K562 (cell line): ENCODE measurements around the gene RBM12. TPM values are rescaled to one million over a fixed set of nuclear protein-coding genes. Genes with fewer than 3 reads are reported as not detected.

Experiments
- ASH1L ChIP-seq: fragments of 450-650 bp; IDR thresholded peaks from 2 replicates; pipeline ENCODE4 v1.6.1; 2018; ENCODE audit warnings: borderline replicate concordance, mild to moderate bottlenecking, low read depth; ENCODE audit not compliant: partially characterized antibody
- CHD2 ChIP-seq: IDR thresholded peaks from 2 replicates; pipeline ENCODE4 v1.6.1; 2011; ENCODE audit warnings: low read depth, low read length
- E2F5 ChIP-seq: sonication (generic); formaldehyde crosslinking; IDR thresholded peaks from 2 replicates; pipeline ENCODE4 v1.8.0; 2022; ENCODE audit warnings: mild to moderate bottlenecking, missing genetic modification reagents
- HNRNPL ChIP-seq: fragments of 200-400 bp; formaldehyde crosslinking; IDR thresholded peaks from 2 replicates; pipeline ENCODE4 v1.6.1; 2017; ENCODE audit warnings: low read depth, mild to moderate bottlenecking, low read length
- HNRNPLL ChIP-seq: fragments of 200-400 bp; formaldehyde crosslinking; IDR thresholded peaks from 2 replicates; pipeline ENCODE4 v1.6.1; 2017; ENCODE audit warnings: low read length, low read depth, mild to moderate bottlenecking; ENCODE audit not compliant: poor library complexity, severe bottlenecking
- JUN ChIP-seq, 2 experiments: sonication (generic) in 1 of 2; formaldehyde crosslinking in 1 of 2; IDR thresholded peaks; 2 replicates each; pipeline versions ENCODE4 v1.6.1 to v1.8.0; 2012 to 2022; ENCODE audit warnings: borderline replicate concordance in 2 of 2, mild to moderate bottlenecking in 2 of 2, improper control_type of control experiment in 1 of 2, low read depth in 1 of 2, low read length in 1 of 2, missing genetic modification reagents in 1 of 2
- KLF10 ChIP-seq: fragments of 250-450 bp; sonication (Bioruptor Pico); IDR thresholded peaks from 2 replicates; pipeline ENCODE4 v1.6.1; 2021; ENCODE audit warnings: matching md5 sums
- LEF1 ChIP-seq: fragments of 450-650 bp; IDR thresholded peaks from 2 replicates; pipeline ENCODE4 v1.6.1; 2016; ENCODE audit warnings: mild to moderate bottlenecking
- MEIS2 ChIP-seq: fragments of 450-650 bp; IDR thresholded peaks from 2 replicates; pipeline ENCODE4 v1.6.1; 2014; ENCODE audit warnings: mild to moderate bottlenecking; ENCODE audit not compliant: partially characterized antibody
- NCOR1 ChIP-seq: fragments of 450-650 bp; IDR thresholded peaks from 2 replicates; pipeline ENCODE4 v1.6.1; 2016; ENCODE audit warnings: mild to moderate bottlenecking, moderate library complexity
- NFE2L1 ChIP-seq: fragments of 450-650 bp; IDR thresholded peaks from 2 replicates; pipeline ENCODE4 v1.6.1; 2016; ENCODE audit warnings: missing genetic modification characterization, low read depth, mild to moderate bottlenecking, missing compliant biosample characterization, moderate library complexity, borderline replicate concordance
- RCOR1 ChIP-seq, 2 experiments: IDR thresholded peaks; 2 replicates each; pipeline ENCODE4 v1.6.1; 2012; ENCODE audit warnings: low read depth in 2 of 2, low read length in 2 of 2, borderline replicate concordance in 1 of 2, improper control_type of control experiment in 1 of 2
- TFAP4 ChIP-seq: sonication (generic); formaldehyde crosslinking; IDR thresholded peaks from 2 replicates; pipeline ENCODE4 v1.8.0; 2022; ENCODE audit warnings: missing genetic modification reagents, mild to moderate bottlenecking, moderate library complexity, borderline replicate concordance
- YBX1 ChIP-seq: fragments of 450-650 bp; IDR thresholded peaks from 2 replicates; pipeline ENCODE4 v1.7.1; 2016; ENCODE audit warnings: mild to moderate bottlenecking
- YY1 ChIP-seq, 3 experiments: IDR thresholded peaks; 2 replicates each; pipeline ENCODE4 v1.6.1; 2011; ENCODE audit warnings: low read length in 2 of 3, mild to moderate bottlenecking in 2 of 3, moderate library complexity in 2 of 3, borderline replicate concordance in 1 of 3, control low read depth in 1 of 3, low read depth in 1 of 3; ENCODE audit not compliant: insufficient read depth in 3 of 3, insufficient replicate concordance in 2 of 3, control insufficient read depth in 1 of 3, insufficient read length in 1 of 3; ENCODE audit errors: extremely low read depth in 1 of 3
- ZBTB5 ChIP-seq: fragments of 450-650 bp; IDR thresholded peaks from 2 replicates; pipeline ENCODE4 v1.6.1; 2017; ENCODE audit warnings: antibody characterized with exemption
- ZNF239 ChIP-seq: fragments of 250-450 bp; sonication (Bioruptor Pico); IDR thresholded peaks from 2 replicates; pipeline ENCODE4 v1.4.0; 2020; ENCODE audit warnings: mild to moderate bottlenecking
- ZNF316 ChIP-seq: fragments of 450-650 bp; IDR thresholded peaks from 2 replicates; pipeline ENCODE4 v1.6.1; 2016
- ZNF449 ChIP-seq: fragments of 250-450 bp; sonication (Bioruptor Pico); IDR thresholded peaks from 2 replicates; pipeline ENCODE4 v1.8.0; 2022; ENCODE audit warnings: moderate library complexity, mild to moderate bottlenecking, inconsistent platforms
- ZZZ3 ChIP-seq: fragments of 450-650 bp; IDR thresholded peaks from 2 replicates; pipeline ENCODE4 v1.6.1; 2016; ENCODE audit warnings: antibody characterized with exemption, mild to moderate bottlenecking, moderate library complexity
- polyA plus RNA-seq, 8 experiments: library from polyadenylated mRNA; depleted of rRNA in 4 of 8; stranded (reverse) in 5 of 8; unstranded in 3 of 8; fragments of >200 nt; fragmentation: Nextera tagmentation in 2 of 8; fragmentation: Illumina TruSeq in 1 of 8; extraction: Ambion mirVana in 2 of 8; extraction: Trizol in 1 of 8; gene quantifications; 2 replicates each; pipeline versions ENCODE4 v1.2.1 to v1.2.3, GENCODE V29; 2011 to 2014; ENCODE audit warnings: inconsistent platforms in 1 of 8, missing spikeins in 1 of 8
- total RNA-seq, 7 experiments: library from RNA; depleted of rRNA in 6 of 7; stranded (reverse); fragments of >200 nt in 6 of 7; fragmentation: Illumina TruSeq in 2 of 7; extraction: Trizol in 2 of 7; gene quantifications; 2 replicates each; pipeline versions ENCODE4 v1.2.1 to v1.2.3, GENCODE V29; 2011 to 2021; ENCODE audit warnings: low replicate concordance in 1 of 7

Gene RBM12
- total and polyA plus RNA-seq, 9 of the 15 experiments (the other 6 are each of a cell fraction or from before 2014, with no cell fraction given): 5.0 to 162 (median 73.3) TPM

GRCh38 chr20:35702824-35703695 lies 38.4 kb upstream of the RBM12 start (continued):
- TF ChIP-seq YY1 (IDR thresholded peaks at IDR 0.05; ENCODE audit: borderline replicate concordance in 1 of 3, control insufficient read depth in 1 of 3, extremely low read depth in 1 of 3, insufficient read depth in 3 of 3, insufficient read length in 1 of 3, insufficient replicate concordance in 2 of 3, low read depth in 1 of 3, low read length in 2 of 3) (no peak), RCOR1 (IDR thresholded peaks at IDR 0.05; ENCODE audit: borderline replicate concordance in 1 of 2, low read depth in 2 of 2, low read length in 2 of 2) (no peak), ASH1L (no peak), KLF10 (CRISPR knock-in tag) (no peak), ZBTB5 (no peak), ZNF316 (no peak), ZNF239 (CRISPR knock-in tag) (no peak), ZZZ3 (no peak), YBX1 (no peak), ZNF449 (CRISPR knock-in tag) (no peak), HNRNPLL (no peak), MEIS2 (no peak), LEF1 (no peak), TFAP4 (CRISPR knock-in tag) (no peak), CHD2 (no peak), NCOR1 (no peak), NFE2L1 (tag) (no peak), E2F5 (CRISPR knock-in tag) (no peak), HNRNPL (no peak), JUN (IDR thresholded peaks at IDR 0.05; ENCODE audit: borderline replicate concordance, low read depth, low read length) (no peak), JUN (CRISPR knock-in tag; IDR thresholded peaks at IDR 0.05; ENCODE audit: borderline replicate concordance) (no peak)
